EH (cell line): ENCODE data around the gene POU2AF2.
"Not testable (repeated sequence)": the region's sequence is repeated elsewhere in the genome, so short reads cannot be mapped to it uniquely, and the experiment has no call there.

Source experiments
- DNase-seq: peaks from one replicate; pipeline ENCODE4 v3.0.0-alpha.2; 2015; ENCODE audit warnings: low read depth

The POU2AF2 gene

GRCh38 chr11:111245425-111245824 is at the start of gene POU2AF2:
Gene POU2AF2 (plus strand): TSS chr11:111245725. CDS start chr11:111245854, 129 bp downstream.
- no peak for DNase-seq

GRCh38 chr11:111200010-111200534 is 45.5 kb upstream of the POU2AF2 start:
- DNase-seq = no peak

GRCh38 chr11:111204211-111204610 is 41.3 kb upstream of the POU2AF2 start:
- DNase-seq = peak; percentile 28

GRCh38 chr11:111205632-111206385 is 39.7 kb upstream of the POU2AF2 start:
- peak; percentile 56 for DNase-seq

- DNase-seq = peak; percentile 80
These were observed 39.1 kb upstream of the POU2AF2 start for GRCh38 chr11:111206472-111206871.

GRCh38 chr11:111207213-111207612 is 38.3 kb upstream of the POU2AF2 start:
- no peak for DNase-seq

- peak; percentile 11 for DNase-seq
These were observed 35.8 kb upstream of the POU2AF2 start for GRCh38 chr11:111209543-111210355.

GRCh38 chr11:111213256-111213655 is 32.3 kb upstream of the POU2AF2 start:
- DNase-seq = no peak

GRCh38 chr11:111220721-111221120 is 24.8 kb upstream of the POU2AF2 start:
- DNase-seq = no peak

GRCh38 chr11:111221208-111221607 is 24.3 kb upstream of the POU2AF2 start:
- DNase-seq = no peak

GRCh38 chr11:111221936-111222335 is 23.6 kb upstream of the POU2AF2 start:
- not testable (repeated sequence) for DNase-seq

- not testable (repeated sequence) for DNase-seq
These were observed 22.6 kb upstream of the POU2AF2 start for GRCh38 chr11:111222821-111223455.

- no peak for DNase-seq
These were observed 19.6 kb upstream of the POU2AF2 start for GRCh38 chr11:111225881-111226280.

GRCh38 chr11:111229604-111230003 is 15.9 kb upstream of the POU2AF2 start:
- no peak for DNase-seq

- DNase-seq = no peak
These were observed 15.4 kb upstream of the POU2AF2 start for GRCh38 chr11:111230122-111230465.

GRCh38 chr11:111231836-111232235 is 13.7 kb upstream of the POU2AF2 start:
- no peak for DNase-seq

GRCh38 chr11:111236383-111236782 is 9.1 kb upstream of the POU2AF2 start:
- DNase-seq = no peak

- no peak for DNase-seq
These were observed 7.6 kb upstream of the POU2AF2 start for GRCh38 chr11:111237926-111238325.

- no peak for DNase-seq
These were observed 1.4 kb downstream of the POU2AF2 start for GRCh38 chr11:111246956-111247355.

- DNase-seq = no peak
These were observed 5.4 kb downstream of the POU2AF2 start for GRCh38 chr11:111250936-111251335.

- DNase-seq = no peak
These were observed 7.6 kb downstream of the POU2AF2 start for GRCh38 chr11:111253131-111253530.

- DNase-seq = no peak
These were observed 8.1 kb downstream of the POU2AF2 start for GRCh38 chr11:111253630-111254029.

- no peak for DNase-seq
These were observed 12.5 kb downstream of the POU2AF2 start for GRCh38 chr11:111258046-111258445.
